Measurements from ENCODE around the gene NPHP4.

Gene NPHP4

GRCh38 chr1:5891736-5892135 lies 100.5 kb downstream of the NPHP4 start:
- no peak for DNase-seq (ENCODE audit: low read depth)
- no peak overlapping the region for H3K4me3 ChIP-seq (ENCODE audit: low read depth, low read length)
- no peak for TF ChIP-seq CTCF (IDR thresholded peaks at IDR 0.05; ENCODE audit: control insufficient read depth, extremely low read depth, insufficient read depth)

GRCh38 chr1:5891137-5891536 lies 101.1 kb downstream of the NPHP4 start:
- TF ChIP-seq CTCF (IDR thresholded peaks at IDR 0.05; ENCODE audit: control insufficient read depth, extremely low read depth, insufficient read depth), result no peak
- DNase-seq (ENCODE audit: low read depth), result no peak
- no peak overlapping the region for H3K4me3 ChIP-seq (ENCODE audit: low read depth, low read length)

GRCh38 chr1:5890346-5891106 lies 101.7 kb downstream of the NPHP4 start:
- no peak overlapping the region for H3K4me3 ChIP-seq (ENCODE audit: low read depth, low read length)
- DNase-seq (ENCODE audit: low read depth), result no peak
- no peak for TF ChIP-seq CTCF (IDR thresholded peaks at IDR 0.05; ENCODE audit: control insufficient read depth, extremely low read depth, insufficient read depth)

- no peak overlapping the region for H3K4me3 ChIP-seq (ENCODE audit: low read depth, low read length)
- DNase-seq (ENCODE audit: low read depth), result no peak
- no peak for TF ChIP-seq CTCF (IDR thresholded peaks at IDR 0.05; ENCODE audit: control insufficient read depth, extremely low read depth, insufficient read depth)
These were observed 102.3 kb downstream of the NPHP4 start for GRCh38 chr1:5889901-5890300.

GRCh38 chr1:5889462-5889861 lies 102.8 kb downstream of the NPHP4 start:
- no peak for TF ChIP-seq CTCF (IDR thresholded peaks at IDR 0.05; ENCODE audit: control insufficient read depth, extremely low read depth, insufficient read depth)
- no peak overlapping the region for H3K4me3 ChIP-seq (ENCODE audit: low read depth, low read length)
- no peak for DNase-seq (ENCODE audit: low read depth)

- no peak for DNase-seq (ENCODE audit: low read depth)
- H3K4me3 ChIP-seq (ENCODE audit: low read depth, low read length), result no peak overlapping the region
- TF ChIP-seq CTCF (IDR thresholded peaks at IDR 0.05; ENCODE audit: control insufficient read depth, extremely low read depth, insufficient read depth), result no peak
These were observed 103.5 kb downstream of the NPHP4 start for GRCh38 chr1:5888606-5889211.
